ENCODE measurements around the gene CCL1. TPM values are rescaled to one million over a fixed set of nuclear protein-coding genes. Genes with fewer than 3 reads are reported as not detected.
"Not testable (repeated sequence)": the region's sequence is repeated elsewhere in the genome, so short reads cannot be mapped to it uniquely, and the experiment has no call there.

CCL1 gene
- polyA plus RNA-seq, 3 donors: not detected

DNA sequence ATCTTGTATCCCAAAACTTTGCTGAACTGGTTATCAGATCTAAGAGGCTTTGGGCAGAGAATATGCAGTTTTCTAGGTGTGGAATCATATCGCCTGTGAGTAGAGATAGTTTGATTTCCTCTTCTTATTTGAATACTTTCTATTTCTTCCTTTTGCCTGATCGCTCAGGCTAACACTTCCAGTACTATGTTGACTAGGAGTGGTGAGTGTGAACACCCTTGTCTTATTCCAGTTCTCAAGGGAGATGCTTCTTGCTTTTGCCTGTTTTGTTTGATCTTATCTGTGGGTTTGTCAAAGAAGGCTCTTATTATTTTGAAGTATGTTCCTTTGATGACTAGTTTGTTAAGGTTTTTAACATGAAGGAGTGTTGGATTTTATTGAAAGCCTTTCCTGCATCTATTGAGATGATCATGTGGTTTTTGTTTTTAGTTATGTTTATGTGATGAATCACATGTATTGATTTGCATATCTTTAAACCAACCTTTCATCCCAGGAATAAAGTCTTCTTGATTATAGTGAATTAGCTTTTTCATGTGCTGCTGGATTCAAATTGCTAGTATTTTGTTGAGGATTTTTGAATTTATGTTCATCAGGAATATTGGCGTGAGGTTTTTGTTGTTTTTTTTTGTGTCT is 23.8 kb downstream of the CCL1 start:
- peaks cover 0 to 4% (median 3%) of the 10 kb centered on the region in 3 donors for H3K27me3 Mint-ChIP-seq (ENCODE audit: low read depth in 3 of 3)
- WGBS (ENCODE audit: insufficient coverage): 88% methylated on average over 1 of the region's 3 CpGs
- Histone ChIP-seq H4K20me1 (ENCODE audit: insufficient read depth, low read length) (no peaks in the 10 kb centered on the region), H3K4me1 (ENCODE audit: control insufficient read depth in 1 of 2, insufficient read depth in 2 of 2, low read length in 2 of 2) (no peaks in the 10 kb centered on the region), H3K27me3 (ENCODE audit: control insufficient read depth in 2 of 2, insufficient read depth in 2 of 2, low read length in 2 of 2) (no peaks in the 10 kb centered on the region), H3K36me3 (replicated peaks in 1 of 2; ENCODE audit: control insufficient read depth in 1 of 2, insufficient read depth in 2 of 2, low read length in 2 of 2) (no peaks in the 10 kb centered on the region), H3K9me3 (replicated peaks in 1 of 2; ENCODE audit: control insufficient read depth in 1 of 2, insufficient read depth in 1 of 2, low read length in 2 of 2) (no peaks in the 10 kb centered on the region), H3K27ac (ENCODE audit: low read depth in 1 of 2, low read length in 2 of 2) (no peak overlapping the region), H2AFZ (ENCODE audit: insufficient read depth, low read depth, low read length, poor library complexity, severe bottlenecking) (no peak overlapping the region), H3K4me2 (replicated peaks; ENCODE audit: extremely low read depth, low read length, poor library complexity, severe bottlenecking) (no peak overlapping the region), H3K4me3 (replicated peaks in 1 of 3; ENCODE audit: low read depth in 2 of 3, low read length in 3 of 3) (no peak overlapping the region), H3K79me2 (ENCODE audit: insufficient read depth, low read length) (no peaks in the 10 kb centered on the region), H3K9ac (ENCODE audit: insufficient read depth, low read length, poor library complexity, severe bottlenecking) (no peak overlapping the region)
- H3K36me3 Mint-ChIP-seq: no peaks in the 10 kb centered on the region
- TF ChIP-seq, protein P1, sequence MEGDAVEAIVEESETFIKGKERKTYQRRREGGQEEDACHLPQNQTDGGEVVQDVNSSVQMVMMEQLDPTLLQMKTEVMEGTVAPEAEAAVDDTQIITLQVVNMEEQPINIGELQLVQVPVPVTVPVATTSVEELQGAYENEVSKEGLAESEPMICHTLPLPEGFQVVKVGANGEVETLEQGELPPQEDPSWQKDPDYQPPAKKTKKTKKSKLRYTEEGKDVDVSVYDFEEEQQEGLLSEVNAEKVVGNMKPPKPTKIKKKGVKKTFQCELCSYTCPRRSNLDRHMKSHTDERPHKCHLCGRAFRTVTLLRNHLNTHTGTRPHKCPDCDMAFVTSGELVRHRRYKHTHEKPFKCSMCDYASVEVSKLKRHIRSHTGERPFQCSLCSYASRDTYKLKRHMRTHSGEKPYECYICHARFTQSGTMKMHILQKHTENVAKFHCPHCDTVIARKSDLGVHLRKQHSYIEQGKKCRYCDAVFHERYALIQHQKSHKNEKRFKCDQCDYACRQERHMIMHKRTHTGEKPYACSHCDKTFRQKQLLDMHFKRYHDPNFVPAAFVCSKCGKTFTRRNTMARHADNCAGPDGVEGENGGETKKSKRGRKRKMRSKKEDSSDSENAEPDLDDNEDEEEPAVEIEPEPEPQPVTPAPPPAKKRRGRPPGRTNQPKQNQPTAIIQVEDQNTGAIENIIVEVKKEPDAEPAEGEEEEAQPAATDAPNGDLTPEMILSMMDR (IDR thresholded peaks at IDR 0.05): no peak
- no peak for DNase-seq
- no peak overlapping the region for H3K27ac Mint-ChIP-seq
- no peaks in the 10 kb centered on the region for H3K9me3 Mint-ChIP-seq
- no peaks in the 10 kb centered on the region for H3K4me1 Mint-ChIP-seq
- intact Hi-C loops (cut with micrococcal nuclease): no loop called here
- no peak overlapping the region for H3K4me3 Mint-ChIP-seq

DNA sequence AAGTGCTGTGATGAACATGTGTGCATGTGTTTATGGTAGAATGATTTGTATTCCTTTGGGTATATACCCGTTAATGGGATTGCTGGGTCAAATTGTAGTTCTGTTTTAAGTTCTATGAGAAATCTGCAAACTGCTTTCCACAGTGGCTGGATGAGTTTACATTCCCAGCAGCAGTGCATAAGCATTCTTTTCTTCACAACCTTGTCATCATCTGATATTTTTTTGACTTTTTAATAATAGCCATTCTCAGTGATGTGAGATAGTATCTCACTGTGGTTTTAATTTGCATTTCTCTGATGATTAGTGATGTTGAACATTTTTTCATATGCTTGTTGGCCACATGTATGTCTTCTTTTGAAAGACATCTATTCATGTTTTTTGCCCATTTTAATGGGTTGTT is 25.3 kb downstream of the CCL1 start:
- Histone ChIP-seq H3K27me3 (ENCODE audit: control insufficient read depth in 2 of 2, insufficient read depth in 2 of 2, low read length in 2 of 2) (no peaks in the 10 kb centered on the region), H3K9me3 (replicated peaks in 1 of 2; ENCODE audit: control insufficient read depth in 1 of 2, insufficient read depth in 1 of 2, low read length in 2 of 2) (no peaks in the 10 kb centered on the region), H3K79me2 (ENCODE audit: insufficient read depth, low read length) (no peaks in the 10 kb centered on the region), H3K27ac (ENCODE audit: low read depth in 1 of 2, low read length in 2 of 2) (no peak overlapping the region), H4K20me1 (ENCODE audit: insufficient read depth, low read length) (no peaks in the 10 kb centered on the region), H3K4me1 (ENCODE audit: control insufficient read depth in 1 of 2, insufficient read depth in 2 of 2, low read length in 2 of 2) (no peaks in the 10 kb centered on the region), H3K4me2 (replicated peaks; ENCODE audit: extremely low read depth, low read length, poor library complexity, severe bottlenecking) (no peak overlapping the region), H3K4me3 (replicated peaks in 1 of 3; ENCODE audit: low read depth in 2 of 3, low read length in 3 of 3) (no peak overlapping the region), H3K36me3 (replicated peaks in 1 of 2; ENCODE audit: control insufficient read depth in 1 of 2, insufficient read depth in 2 of 2, low read length in 2 of 2) (no peaks in the 10 kb centered on the region), H2AFZ (ENCODE audit: insufficient read depth, low read depth, low read length, poor library complexity, severe bottlenecking) (no peak overlapping the region), H3K9ac (ENCODE audit: insufficient read depth, low read length, poor library complexity, severe bottlenecking) (no peak overlapping the region)
- TF ChIP-seq, protein P1 (IDR thresholded peaks at IDR 0.05): no peak
- H3K36me3 Mint-ChIP-seq: no peaks in the 10 kb centered on the region
- H3K27ac Mint-ChIP-seq: no peak overlapping the region
- no peaks in the 10 kb centered on the region for H3K4me1 Mint-ChIP-seq
- no CpG with 5 or more reads among the region's 1 CpG for WGBS (ENCODE audit: insufficient coverage)
- peaks cover 0 to 4% (median 3%) of the 10 kb centered on the region in 3 donors for H3K27me3 Mint-ChIP-seq (ENCODE audit: low read depth in 3 of 3)
- H3K4me3 Mint-ChIP-seq: no peak overlapping the region
- intact Hi-C loops (cut with micrococcal nuclease): no loop called here
- no peak for DNase-seq
- H3K9me3 Mint-ChIP-seq: no peaks in the 10 kb centered on the region

DNA sequence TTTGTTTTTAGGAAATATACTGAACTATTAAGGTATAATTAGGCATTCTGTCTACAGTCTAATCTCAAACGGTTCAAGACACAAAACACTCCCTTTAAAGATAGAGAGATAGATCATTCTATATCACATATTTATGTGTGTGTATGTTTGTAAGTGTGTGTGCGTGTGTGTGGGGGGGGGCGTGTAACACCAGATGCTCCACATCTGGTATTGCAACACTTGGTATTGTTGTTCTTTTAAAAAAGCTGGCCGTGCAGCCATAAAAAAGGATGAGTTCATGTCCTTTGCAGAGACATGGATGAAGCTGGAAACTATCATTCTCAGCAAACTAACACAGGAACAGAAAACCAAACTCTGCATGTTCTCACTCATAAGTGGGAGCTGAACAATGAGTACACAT is 35.5 kb downstream of the CCL1 start:
- not testable (repeated sequence) for H3K27ac ChIP-seq (ENCODE audit: low read depth in 1 of 2, low read length in 2 of 2)
- no CpG with 5 or more reads among the region's 4 CpGs for WGBS (ENCODE audit: insufficient coverage)

More for the DNA sequence above, 35.5 kb downstream of the CCL1 start:
- H3K27ac Mint-ChIP-seq; DNase-seq; H3K9me3 ChIP-seq (replicated peaks in 1 of 2; ENCODE audit: control insufficient read depth in 1 of 2, insufficient read depth in 1 of 2, low read length in 2 of 2); H3K36me3 Mint-ChIP-seq; H2AFZ ChIP-seq (ENCODE audit: insufficient read depth, low read depth, low read length, poor library complexity, severe bottlenecking); H4K20me1 ChIP-seq (ENCODE audit: insufficient read depth, low read length); H3K4me3 ChIP-seq (replicated peaks in 1 of 3; ENCODE audit: low read depth in 2 of 3, low read length in 3 of 3); H3K27me3 ChIP-seq (ENCODE audit: control insufficient read depth in 2 of 2, insufficient read depth in 2 of 2, low read length in 2 of 2); H3K9ac ChIP-seq (ENCODE audit: insufficient read depth, low read length, poor library complexity, severe bottlenecking); intact Hi-C loops (cut with micrococcal nuclease); H3K4me3 Mint-ChIP-seq; H3K27me3 Mint-ChIP-seq (ENCODE audit: low read depth in 3 of 3); H3K4me1 Mint-ChIP-seq; H3K36me3 ChIP-seq (replicated peaks in 1 of 2; ENCODE audit: control insufficient read depth in 1 of 2, insufficient read depth in 2 of 2, low read length in 2 of 2); H3K4me2 ChIP-seq (replicated peaks; ENCODE audit: extremely low read depth, low read length, poor library complexity, severe bottlenecking); H3K79me2 ChIP-seq (ENCODE audit: insufficient read depth, low read length); H3K4me1 ChIP-seq (ENCODE audit: control insufficient read depth in 1 of 2, insufficient read depth in 2 of 2, low read length in 2 of 2): not testable (repeated sequence)
- H3K9me3 Mint-ChIP-seq: peaks cover 1 to 19% (median 12%) of the 10 kb centered on the region in 7 donors

Data from CD14-positive monocyte (primary cell).